Nephron progenitor cell (in vitro differentiated cells): ENCODE measurements around the gene CHRDL2.

Source experiments
- DNase-seq: peaks from one replicate; pipeline ENCODE4 v3.0.0; 2021
- H3K27ac Mint-ChIP-seq: 2 replicates; pipeline ENCODE4 v1.8.0; 2021; ENCODE audit warnings: mild to moderate bottlenecking, moderate library complexity, mixed read lengths
- H3K27me3 Mint-ChIP-seq: 2 replicates; pipeline ENCODE4 v1.8.0; 2021; ENCODE audit warnings: mild to moderate bottlenecking, low read depth, mixed read lengths; ENCODE audit not compliant: poor library complexity
- H3K36me3 Mint-ChIP-seq: 2 replicates; pipeline ENCODE4 v1.8.0; 2021; ENCODE audit warnings: low read depth, mixed read lengths
- H3K4me1 Mint-ChIP-seq: 2 replicates; pipeline ENCODE4 v1.8.0; 2021; ENCODE audit warnings: mixed read lengths
- H3K4me3 Mint-ChIP-seq: 2 replicates; pipeline ENCODE4 v1.8.0; 2021; ENCODE audit warnings: mild to moderate bottlenecking, moderate library complexity, mixed read lengths
- H3K9me3 Mint-ChIP-seq: 2 replicates; pipeline ENCODE4 v1.8.0; 2021; ENCODE audit warnings: mild to moderate bottlenecking, moderate library complexity, mixed read lengths
- TF ChIP-seq, protein P1 (sequence below): fragments of 200-600 bp; sonication (generic); IDR thresholded peaks from 2 replicates; pipeline ENCODE4 v1.5.0; 2021; ENCODE audit warnings: antibody characterized with exemption

The CHRDL2 gene, protein sequence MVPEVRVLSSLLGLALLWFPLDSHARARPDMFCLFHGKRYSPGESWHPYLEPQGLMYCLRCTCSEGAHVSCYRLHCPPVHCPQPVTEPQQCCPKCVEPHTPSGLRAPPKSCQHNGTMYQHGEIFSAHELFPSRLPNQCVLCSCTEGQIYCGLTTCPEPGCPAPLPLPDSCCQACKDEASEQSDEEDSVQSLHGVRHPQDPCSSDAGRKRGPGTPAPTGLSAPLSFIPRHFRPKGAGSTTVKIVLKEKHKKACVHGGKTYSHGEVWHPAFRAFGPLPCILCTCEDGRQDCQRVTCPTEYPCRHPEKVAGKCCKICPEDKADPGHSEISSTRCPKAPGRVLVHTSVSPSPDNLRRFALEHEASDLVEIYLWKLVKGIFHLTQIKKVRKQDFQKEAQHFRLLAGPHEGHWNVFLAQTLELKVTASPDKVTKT

DNA sequence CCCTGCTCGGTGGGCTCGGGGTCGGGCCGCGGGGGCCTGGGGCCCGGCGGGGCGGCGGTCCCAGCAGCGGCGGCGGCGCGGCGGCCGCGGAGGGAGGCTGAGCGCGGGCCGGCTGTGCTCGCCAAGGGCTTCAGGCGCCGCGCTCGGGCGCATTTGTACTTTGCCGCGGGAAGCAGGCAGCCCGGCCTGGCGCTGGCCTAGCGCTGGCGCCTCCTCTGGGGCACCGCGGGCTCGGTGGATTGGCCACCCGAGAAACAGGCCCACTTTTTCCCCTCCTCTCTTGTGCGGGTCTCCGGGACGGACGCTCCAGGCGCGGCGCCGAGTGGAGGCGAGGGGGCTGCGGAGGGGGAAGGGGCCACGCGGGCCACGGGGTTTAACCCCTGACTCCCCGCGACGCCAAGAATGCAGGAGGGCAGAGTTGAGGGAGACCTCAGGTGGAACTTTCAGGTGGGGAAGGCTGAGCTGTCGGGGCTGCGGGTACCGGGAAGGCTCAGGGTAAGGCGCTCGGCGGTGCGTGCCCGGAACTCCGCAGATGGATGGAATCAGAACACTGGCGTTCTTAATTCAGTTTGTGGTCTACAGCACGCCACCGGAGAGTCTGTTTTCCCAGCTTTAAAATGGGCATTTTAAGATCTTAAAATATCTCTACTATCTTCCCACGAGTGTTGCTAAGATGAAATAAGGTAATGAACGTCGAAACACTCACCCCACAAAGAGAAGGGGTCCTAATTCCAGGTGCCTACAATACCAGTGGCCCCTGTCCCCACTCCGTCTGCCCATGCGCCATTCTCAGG, at the start of gene CHRDL2:
CHRDL2 (minus strand) TSS at position 126 of the 794 bp plus-strand sequence. CDS start 538 bp downstream, outside the sequence.
- H3K9me3 Mint-ChIP-seq: peaks cover 8% of the 10 kb centered on the region
- no peak within 1 kb of the TSS for H3K27ac Mint-ChIP-seq
- H3K27me3 Mint-ChIP-seq: peaks cover 80% of the 10 kb centered on the region
- peak within 1 kb of the TSS; percentile 85 for H3K4me3 Mint-ChIP-seq
- peak; percentile 71 for DNase-seq
- TF ChIP-seq, protein P1, sequence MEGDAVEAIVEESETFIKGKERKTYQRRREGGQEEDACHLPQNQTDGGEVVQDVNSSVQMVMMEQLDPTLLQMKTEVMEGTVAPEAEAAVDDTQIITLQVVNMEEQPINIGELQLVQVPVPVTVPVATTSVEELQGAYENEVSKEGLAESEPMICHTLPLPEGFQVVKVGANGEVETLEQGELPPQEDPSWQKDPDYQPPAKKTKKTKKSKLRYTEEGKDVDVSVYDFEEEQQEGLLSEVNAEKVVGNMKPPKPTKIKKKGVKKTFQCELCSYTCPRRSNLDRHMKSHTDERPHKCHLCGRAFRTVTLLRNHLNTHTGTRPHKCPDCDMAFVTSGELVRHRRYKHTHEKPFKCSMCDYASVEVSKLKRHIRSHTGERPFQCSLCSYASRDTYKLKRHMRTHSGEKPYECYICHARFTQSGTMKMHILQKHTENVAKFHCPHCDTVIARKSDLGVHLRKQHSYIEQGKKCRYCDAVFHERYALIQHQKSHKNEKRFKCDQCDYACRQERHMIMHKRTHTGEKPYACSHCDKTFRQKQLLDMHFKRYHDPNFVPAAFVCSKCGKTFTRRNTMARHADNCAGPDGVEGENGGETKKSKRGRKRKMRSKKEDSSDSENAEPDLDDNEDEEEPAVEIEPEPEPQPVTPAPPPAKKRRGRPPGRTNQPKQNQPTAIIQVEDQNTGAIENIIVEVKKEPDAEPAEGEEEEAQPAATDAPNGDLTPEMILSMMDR: no peak
- no peaks in the 10 kb centered on the region for H3K36me3 Mint-ChIP-seq
- H3K4me1 Mint-ChIP-seq: peaks cover 4% of the 10 kb centered on the region

DNA sequence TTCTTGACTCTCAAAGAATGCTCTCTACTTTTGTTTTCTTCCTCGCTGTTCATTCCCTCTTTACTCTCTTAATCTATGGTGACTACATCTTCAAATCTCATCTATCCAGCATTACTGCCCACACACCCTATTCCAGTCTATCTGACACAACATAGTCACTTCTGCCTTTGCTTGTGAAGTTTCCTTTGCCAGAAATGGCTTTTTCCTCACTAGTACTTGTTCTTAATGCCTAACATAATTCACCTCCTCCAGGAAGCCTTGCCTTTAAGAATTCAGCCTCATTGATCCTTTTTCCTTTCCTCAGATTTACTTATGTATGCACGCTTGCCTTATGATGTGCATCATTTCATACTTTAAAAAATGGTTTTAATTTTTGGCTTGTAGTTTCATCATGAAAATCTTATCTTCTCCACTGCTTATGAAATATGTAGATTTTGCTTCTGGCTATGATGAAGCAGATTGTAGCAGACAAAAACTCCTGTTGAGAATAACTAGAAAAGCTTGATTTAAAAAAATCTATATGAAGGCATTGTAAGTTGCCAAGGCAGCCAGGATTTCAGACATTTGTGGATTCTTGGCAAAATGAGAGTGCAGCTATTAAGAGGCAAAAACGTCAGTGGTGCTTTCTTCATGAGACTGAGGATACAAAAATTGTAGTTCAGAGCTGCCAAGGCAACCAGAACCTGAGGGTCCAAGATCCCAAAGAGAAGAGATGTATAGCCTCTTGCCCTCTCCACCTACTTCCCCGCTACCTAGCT, 49.2 kb upstream of the CHRDL2 start:
- no peak overlapping the region for H3K4me3 Mint-ChIP-seq
- H3K27me3 Mint-ChIP-seq: no peaks in the 10 kb centered on the region

DNA sequence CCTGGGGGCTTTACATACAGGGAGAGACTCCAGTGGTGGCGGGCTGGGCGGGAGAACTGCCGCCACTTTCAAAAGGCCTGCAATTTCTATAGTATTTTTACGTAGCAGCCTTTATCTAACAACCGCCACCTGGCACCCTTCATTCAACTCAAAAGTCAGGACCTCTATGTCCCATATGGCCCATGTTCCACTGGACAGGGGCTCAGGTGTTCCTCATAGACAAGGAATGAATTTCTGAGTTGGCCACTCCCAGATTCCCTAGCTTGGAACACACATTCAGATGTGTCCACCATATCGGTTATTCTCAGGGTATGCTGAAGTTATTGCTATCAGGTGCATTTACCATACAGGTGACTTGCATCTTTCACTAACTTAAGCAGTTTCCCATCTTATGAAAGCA, 47.4 kb upstream of the CHRDL2 start:
- H3K27ac Mint-ChIP-seq: no peak overlapping the region
- H3K4me3 Mint-ChIP-seq: no peak overlapping the region
- H3K36me3 Mint-ChIP-seq: no peaks in the 10 kb centered on the region
- H3K27me3 Mint-ChIP-seq: no peaks in the 10 kb centered on the region
- DNase-seq: no peak
- H3K9me3 Mint-ChIP-seq: no peaks in the 10 kb centered on the region
- peaks cover 13% of the 10 kb centered on the region for H3K4me1 Mint-ChIP-seq
- TF ChIP-seq, protein P1: no peak

More for the DNA sequence above, 49.2 kb upstream of the CHRDL2 start:
- TF ChIP-seq, protein P1: no peak
- no peak for DNase-seq
- H3K9me3 Mint-ChIP-seq: no peaks in the 10 kb centered on the region
- H3K36me3 Mint-ChIP-seq: no peaks in the 10 kb centered on the region
- H3K4me1 Mint-ChIP-seq: peaks cover 12% of the 10 kb centered on the region
- no peak overlapping the region for H3K27ac Mint-ChIP-seq

DNA sequence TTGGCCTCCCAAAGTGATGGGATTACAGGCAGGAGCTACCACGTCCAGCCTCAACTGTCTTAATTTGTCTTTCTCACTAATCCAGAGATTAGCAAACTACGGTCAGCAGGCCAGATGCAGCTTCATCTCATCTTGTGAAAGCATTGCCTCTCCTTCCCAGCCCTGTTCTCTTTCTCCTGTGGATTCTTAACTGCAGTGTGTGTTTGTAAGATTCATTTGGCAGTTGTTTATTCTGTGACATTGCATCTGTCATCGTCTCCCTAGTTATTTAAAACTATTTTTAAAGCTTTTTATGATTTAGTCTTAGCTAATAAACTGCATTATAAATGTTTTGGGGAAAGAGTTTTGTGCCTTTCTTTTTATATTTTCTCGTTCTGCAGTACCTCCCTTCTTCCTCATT, 46.7 kb upstream of the CHRDL2 start:
- Mint-ChIP-seq H3K4me3 (no peak overlapping the region), H3K36me3 (no peaks in the 10 kb centered on the region), H3K4me1 (peaks cover 9% of the 10 kb centered on the region), H3K27ac (no peak overlapping the region), H3K27me3 (no peaks in the 10 kb centered on the region), H3K9me3 (no peaks in the 10 kb centered on the region)
- TF ChIP-seq, protein P1: no peak
- no peak for DNase-seq

DNA sequence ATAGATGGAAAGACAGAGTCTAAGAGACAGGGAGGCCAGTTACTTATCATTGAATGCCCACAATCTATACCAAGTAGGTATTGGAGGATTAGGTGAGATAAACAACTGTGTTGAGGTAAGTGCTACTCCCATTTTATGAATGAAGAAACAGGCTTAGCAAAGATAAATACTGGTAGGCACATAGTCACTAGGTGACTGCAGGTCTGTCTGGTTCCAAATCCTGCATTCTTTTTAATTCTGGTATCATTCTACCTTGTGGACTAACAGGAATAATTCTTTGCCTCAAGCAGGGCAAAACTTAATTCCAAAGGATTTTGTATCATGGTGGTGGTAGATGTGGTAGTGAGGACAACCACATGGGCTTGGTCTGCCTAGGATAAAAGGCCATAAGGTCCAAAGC, 45.8 kb upstream of the CHRDL2 start:
- no peak for DNase-seq
- H3K27me3 Mint-ChIP-seq: no peaks in the 10 kb centered on the region
- TF ChIP-seq, protein P1: no peak
- H3K36me3 Mint-ChIP-seq: no peaks in the 10 kb centered on the region
- no peak overlapping the region for H3K4me3 Mint-ChIP-seq
- no peak overlapping the region for H3K27ac Mint-ChIP-seq
- no peaks in the 10 kb centered on the region for H3K9me3 Mint-ChIP-seq
- peaks cover 9% of the 10 kb centered on the region for H3K4me1 Mint-ChIP-seq
